K562 (cell line): ENCODE measurements around the gene SUOX. TPM values are rescaled to one million over a fixed set of nuclear protein-coding genes. Genes with fewer than 3 reads are reported as not detected.

Experiments
- CBFA2T3 ChIP-seq: fragments of 450-650 bp; IDR thresholded peaks from 2 replicates; pipeline ENCODE4 v1.6.1; 2017
- CREB3 ChIP-seq: fragments of 450-650 bp; conservative IDR thresholded peaks from 2 replicates; pipeline ENCODE4 v1.6.1; 2016; ENCODE audit warnings: missing genetic modification characterization, low read depth, mild to moderate bottlenecking, missing compliant biosample characterization, moderate library complexity
- HDAC2 ChIP-seq: fragments of 450-650 bp; IDR thresholded peaks from 2 replicates; pipeline ENCODE4 v1.6.1; 2016; ENCODE audit warnings: mild to moderate bottlenecking
- HIVEP1 ChIP-seq: fragments of 250-450 bp; sonication (Bioruptor Pico); IDR thresholded peaks from 2 replicates; pipeline ENCODE4 v1.4.0; 2020; ENCODE audit warnings: mild to moderate bottlenecking
- JUN ChIP-seq, 2 experiments: sonication (generic) in 1 of 2; formaldehyde crosslinking in 1 of 2; IDR thresholded peaks; 2 replicates each; pipeline versions ENCODE4 v1.6.1 to v1.8.0; 2012 to 2022; ENCODE audit warnings: borderline replicate concordance in 2 of 2, mild to moderate bottlenecking in 2 of 2, improper control_type of control experiment in 1 of 2, low read depth in 1 of 2, low read length in 1 of 2, missing genetic modification reagents in 1 of 2
- MCM5 ChIP-seq: fragments of 450-650 bp; IDR thresholded peaks from 2 replicates; pipeline ENCODE4 v1.6.1; 2016; ENCODE audit warnings: low read depth
- NR2C1 ChIP-seq, 2 experiments: fragments of 450-650 bp; IDR thresholded peaks; 2 replicates each; pipeline ENCODE4 v1.6.1; 2017; ENCODE audit warnings: mild to moderate bottlenecking in 2 of 2, antibody characterized with exemption in 1 of 2, inconsistent platforms in 1 of 2, missing compliant biosample characterization in 1 of 2, missing genetic modification characterization in 1 of 2
- NR3C1 ChIP-seq: sonication (generic); formaldehyde crosslinking; IDR thresholded peaks from 2 replicates; pipeline ENCODE4 v1.8.1; 2022; ENCODE audit warnings: missing genetic modification reagents
- SMARCA4 ChIP-seq: fragments of 450-650 bp; IDR thresholded peaks from 2 replicates; pipeline ENCODE4 v1.6.1; 2016
- SMARCE1 ChIP-seq: fragments of 450-650 bp; IDR thresholded peaks from 2 replicates; pipeline ENCODE4 v1.7.1; 2016; ENCODE audit warnings: mild to moderate bottlenecking
- STAT5A ChIP-seq: IDR thresholded peaks from 2 replicates; pipeline ENCODE4 v1.6.1; 2012; ENCODE audit warnings: low read length, inconsistent platforms, borderline replicate concordance
- TAF9B ChIP-seq: fragments of 450-650 bp; IDR thresholded peaks from 2 replicates; pipeline ENCODE4 v1.6.1; 2018; ENCODE audit warnings: mild to moderate bottlenecking; ENCODE audit not compliant: partially characterized antibody
- ZEB2 ChIP-seq: fragments of 450-650 bp; IDR thresholded peaks from 2 replicates; pipeline ENCODE4 v1.6.1; 2016
- ZKSCAN8 ChIP-seq: fragments of 200-800 bp; sonication (Bioruptor generic); IDR thresholded peaks from 2 replicates; pipeline ENCODE4 v1.6.1; 2016; ENCODE audit warnings: missing genetic modification characterization, missing compliant biosample characterization
- ZNF165 ChIP-seq: fragments of 250-450 bp; sonication (Bioruptor Pico); IDR thresholded peaks from 2 replicates; pipeline ENCODE4 v1.4.0; 2020; ENCODE audit warnings: borderline replicate concordance
- ZNF197 ChIP-seq: fragments of 200-800 bp; sonication (Bioruptor generic); IDR thresholded peaks from 2 replicates; pipeline ENCODE4 v1.6.1; 2016; ENCODE audit warnings: low read depth, missing genetic modification characterization, missing compliant biosample characterization
- ZNF347 ChIP-seq: fragments of 450-650 bp; formaldehyde crosslinking; IDR thresholded peaks from 2 replicates; pipeline ENCODE4 v1.4.0; 2020; ENCODE audit warnings: low read depth, mild to moderate bottlenecking, moderate library complexity
- ZNF384 ChIP-seq: IDR thresholded peaks from 2 replicates; pipeline ENCODE4 v1.6.1; 2012; ENCODE audit warnings: low read depth, low read length, improper control_type of control experiment
- ZNF75A ChIP-seq: fragments of 450-650 bp; formaldehyde crosslinking; IDR thresholded peaks from 2 replicates; pipeline ENCODE4 v1.4.0; 2020; ENCODE audit warnings: mild to moderate bottlenecking
- ZNF778 ChIP-seq: fragments of 450-650 bp; formaldehyde crosslinking; IDR thresholded peaks from 2 replicates; pipeline ENCODE4 v1.4.0; 2020; ENCODE audit warnings: mild to moderate bottlenecking, moderate library complexity
- polyA plus RNA-seq, 8 experiments: library from polyadenylated mRNA; depleted of rRNA in 4 of 8; stranded (reverse) in 5 of 8; unstranded in 3 of 8; fragments of >200 nt; fragmentation: Nextera tagmentation in 2 of 8; fragmentation: Illumina TruSeq in 1 of 8; extraction: Ambion mirVana in 2 of 8; extraction: Trizol in 1 of 8; gene quantifications; 2 replicates each; pipeline versions ENCODE4 v1.2.1 to v1.2.3, GENCODE V29; 2011 to 2014; ENCODE audit warnings: inconsistent platforms in 1 of 8, missing spikeins in 1 of 8
- total RNA-seq, 7 experiments: library from RNA; depleted of rRNA in 6 of 7; stranded (reverse); fragments of >200 nt in 6 of 7; fragmentation: Illumina TruSeq in 2 of 7; extraction: Trizol in 2 of 7; gene quantifications; 2 replicates each; pipeline versions ENCODE4 v1.2.1 to v1.2.3, GENCODE V29; 2011 to 2021; ENCODE audit warnings: low replicate concordance in 1 of 7
- TF ChIP-seq, protein P1 (sequence below): fragments of 250-450 bp; sonication (Bioruptor Pico); IDR thresholded peaks from 2 replicates; pipeline ENCODE4 v1.8.0; 2022; ENCODE audit warnings: moderate library complexity, mild to moderate bottlenecking, inconsistent platforms
- TF ChIP-seq, protein P2 (sequence below): fragments of 450-650 bp; formaldehyde crosslinking; conservative IDR thresholded peaks from 2 replicates; pipeline ENCODE4 v1.4.0; 2022; ENCODE audit warnings: mild to moderate bottlenecking, missing genetic modification characterization
- TF ChIP-seq, protein P3 (sequence below): sonication (generic); formaldehyde crosslinking; IDR thresholded peaks from 2 replicates; pipeline ENCODE4 v1.8.1; 2023; ENCODE audit warnings: mild to moderate bottlenecking, missing genetic modification reagents
- TF ChIP-seq, protein P4 (sequence below): fragments of 450-650 bp; formaldehyde crosslinking; IDR thresholded peaks from 2 replicates; pipeline ENCODE4 v1.4.0; 2020; ENCODE audit warnings: mild to moderate bottlenecking, moderate library complexity

SUOX gene
- total and polyA plus RNA-seq, 9 of the 15 experiments (the other 6 are each of a cell fraction or from before 2014, with no cell fraction given) = 9.2 to 39.7 (median 25.4) TPM

DNA sequence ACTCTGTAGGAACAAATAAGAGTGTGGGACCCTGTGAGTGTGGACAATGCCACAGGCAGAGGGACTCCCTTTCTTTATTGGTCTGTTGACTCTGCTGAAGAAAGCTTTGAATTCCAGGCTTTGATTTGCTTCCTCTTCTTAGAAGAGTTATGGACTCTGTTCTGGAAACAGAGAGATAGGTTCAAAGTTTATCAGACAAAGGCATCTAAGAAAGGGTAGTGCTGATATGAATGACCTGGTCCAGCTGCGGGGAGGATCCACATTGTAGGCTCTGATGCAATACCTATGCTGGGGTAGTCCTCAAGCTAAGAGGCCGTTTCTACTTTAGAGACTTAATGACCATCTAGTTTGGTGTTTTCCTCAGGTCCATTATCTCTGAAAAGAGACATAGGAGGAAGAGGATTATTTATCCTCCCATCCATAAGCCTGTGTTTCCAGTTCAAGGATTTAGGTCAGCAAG lies 13.1 kb downstream of the SUOX start (continued):
- peak; percentile 31; the same call in 1 of the 2 replicates for TF ChIP-seq SMARCE1
- no peak for TF ChIP-seq ZKSCAN8 (CRISPR knock-in tag)
- TF ChIP-seq HDAC2 = peak; percentile 92
- no peak for TF ChIP-seq MCM5
- TF ChIP-seq, protein P1, sequence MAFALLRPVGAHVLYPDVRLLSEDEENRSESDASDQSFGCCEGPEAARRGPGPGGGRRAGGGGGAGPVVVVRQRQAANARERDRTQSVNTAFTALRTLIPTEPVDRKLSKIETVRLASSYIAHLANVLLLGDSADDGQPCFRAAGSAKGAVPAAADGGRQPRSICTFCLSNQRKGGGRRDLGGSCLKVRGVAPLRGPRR = no peak
- TF ChIP-seq HIVEP1 (CRISPR knock-in tag) = peak; percentile 38; the same call in 1 of the 2 replicates
- TF ChIP-seq ZNF75A (CRISPR knock-in tag) = no peak
- peak; percentile 36; the same call in 1 of the 2 replicates for TF ChIP-seq STAT5A
- TF ChIP-seq JUN (IDR thresholded peaks at IDR 0.05; ENCODE audit: borderline replicate concordance, low read depth, low read length) = peak; percentile 47; the same call in 1 of the 2 replicates
- no peak for TF ChIP-seq JUN (CRISPR knock-in tag; IDR thresholded peaks at IDR 0.05; ENCODE audit: borderline replicate concordance)
- TF ChIP-seq, protein P2, sequence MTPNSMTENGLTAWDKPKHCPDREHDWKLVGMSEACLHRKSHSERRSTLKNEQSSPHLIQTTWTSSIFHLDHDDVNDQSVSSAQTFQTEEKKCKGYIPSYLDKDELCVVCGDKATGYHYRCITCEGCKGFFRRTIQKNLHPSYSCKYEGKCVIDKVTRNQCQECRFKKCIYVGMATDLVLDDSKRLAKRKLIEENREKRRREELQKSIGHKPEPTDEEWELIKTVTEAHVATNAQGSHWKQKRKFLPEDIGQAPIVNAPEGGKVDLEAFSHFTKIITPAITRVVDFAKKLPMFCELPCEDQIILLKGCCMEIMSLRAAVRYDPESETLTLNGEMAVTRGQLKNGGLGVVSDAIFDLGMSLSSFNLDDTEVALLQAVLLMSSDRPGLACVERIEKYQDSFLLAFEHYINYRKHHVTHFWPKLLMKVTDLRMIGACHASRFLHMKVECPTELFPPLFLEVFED = no peak
- no peak for TF ChIP-seq CREB3 (tag)
- no peak for TF ChIP-seq TAF9B
- peak; percentile 72; the same call in 1 of the 2 replicates for TF ChIP-seq ZNF197 (CRISPR knock-in tag)
- TF ChIP-seq, protein P3, sequence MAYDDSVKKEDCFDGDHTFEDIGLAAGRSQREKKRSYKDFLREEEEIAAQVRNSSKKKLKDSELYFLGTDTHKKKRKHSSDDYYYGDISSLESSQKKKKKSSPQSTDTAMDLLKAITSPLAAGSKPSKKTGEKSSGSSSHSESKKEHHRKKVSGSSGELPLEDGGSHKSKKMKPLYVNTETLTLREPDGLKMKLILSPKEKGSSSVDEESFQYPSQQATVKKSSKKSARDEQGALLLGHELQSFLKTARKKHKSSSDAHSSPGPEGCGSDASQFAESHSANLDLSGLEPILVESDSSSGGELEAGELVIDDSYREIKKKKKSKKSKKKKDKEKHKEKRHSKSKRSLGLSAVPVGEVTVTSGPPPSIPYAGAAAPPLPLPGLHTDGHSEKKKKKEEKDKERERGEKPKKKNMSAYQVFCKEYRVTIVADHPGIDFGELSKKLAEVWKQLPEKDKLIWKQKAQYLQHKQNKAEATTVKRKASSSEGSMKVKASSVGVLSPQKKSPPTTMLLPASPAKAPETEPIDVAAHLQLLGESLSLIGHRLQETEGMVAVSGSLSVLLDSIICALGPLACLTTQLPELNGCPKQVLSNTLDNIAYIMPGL (CRISPR knock-in tag) = no peak
- TF ChIP-seq, protein P4, sequence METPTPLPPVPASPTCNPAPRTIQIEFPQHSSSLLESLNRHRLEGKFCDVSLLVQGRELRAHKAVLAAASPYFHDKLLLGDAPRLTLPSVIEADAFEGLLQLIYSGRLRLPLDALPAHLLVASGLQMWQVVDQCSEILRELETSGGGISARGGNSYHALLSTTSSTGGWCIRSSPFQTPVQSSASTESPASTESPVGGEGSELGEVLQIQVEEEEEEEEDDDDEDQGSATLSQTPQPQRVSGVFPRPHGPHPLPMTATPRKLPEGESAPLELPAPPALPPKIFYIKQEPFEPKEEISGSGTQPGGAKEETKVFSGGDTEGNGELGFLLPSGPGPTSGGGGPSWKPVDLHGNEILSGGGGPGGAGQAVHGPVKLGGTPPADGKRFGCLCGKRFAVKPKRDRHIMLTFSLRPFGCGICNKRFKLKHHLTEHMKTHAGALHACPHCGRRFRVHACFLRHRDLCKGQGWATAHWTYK (CRISPR knock-in tag) = no peak
- no peak for TF ChIP-seq ZNF347 (CRISPR knock-in tag)
- no peak for TF ChIP-seq NR3C1 (CRISPR knock-in tag)
- peak; percentile 37; the same call in 1 of the 2 replicates for TF ChIP-seq ZEB2
- no peak for TF ChIP-seq ZNF384
- TF ChIP-seq ZNF778 = no peak
- TF ChIP-seq SMARCA4 = peak; percentile 63; the same call in 1 of the 2 replicates
- peak; percentile 61; the same call in 1 of the 2 replicates for TF ChIP-seq NR2C1 (IDR thresholded peaks at IDR 0.05)
- peak; percentile 93 for TF ChIP-seq NR2C1 (tag; IDR thresholded peaks at IDR 0.05)
- TF ChIP-seq CBFA2T3 = peak; percentile 61
- TF ChIP-seq ZNF165 (CRISPR knock-in tag) = no peak
